Kidney (tissue), 14 donors: ENCODE measurements around the gene OPRL1. TPM values are rescaled to one million over a fixed set of nuclear protein-coding genes. Genes with fewer than 3 reads are reported as not detected.

ENCODE experiments used
- DNase-seq, 5 donors: peaks; one replicate each; pipeline ENCODE4 v3.0.0-alpha.2; 2013 to 2020
- FAIRE-seq: peaks from 2 replicates; lab custom pipeline; 2012; peaks lifted over from hg19 to GRCh38; lab: Jason Lieb, UNC
- H3K27ac ChIP-seq, 2 donors: one replicate each; pipeline ENCODE4 v1.7.0; 2013; ENCODE audit warnings: low read depth in 2 of 2, low read length in 2 of 2, inconsistent platforms in 1 of 2
- H3K27me3 ChIP-seq: one replicate; pipeline ENCODE4 v1.7.1; 2013; ENCODE audit warnings: low read length, inconsistent platforms; ENCODE audit not compliant: control insufficient read depth, insufficient read depth
- H3K36me3 ChIP-seq, 3 donors: one replicate each; pipeline versions ENCODE4 v1.7.0 to v1.7.1; 2013; ENCODE audit warnings: low read length in 3 of 3, control low read depth in 1 of 3, inconsistent platforms in 1 of 3; ENCODE audit not compliant: insufficient read depth in 3 of 3, control insufficient read depth in 2 of 3
- H3K4me1 ChIP-seq, 3 donors: one replicate each; pipeline versions ENCODE4 v1.7.0 to v1.7.1; 2013; ENCODE audit warnings: low read length in 3 of 3, inconsistent platforms in 1 of 3, low read depth in 1 of 3; ENCODE audit not compliant: control insufficient read depth in 2 of 3, insufficient read depth in 2 of 3
- H3K4me3 ChIP-seq, 3 donors: one replicate each; pipeline versions ENCODE4 v1.7.0 to v1.8.1; 2013; ENCODE audit warnings: low read length in 3 of 3, control low read depth in 1 of 3, inconsistent platforms in 1 of 3
- H3K9ac ChIP-seq, 3 donors: one replicate each; pipeline versions ENCODE4 v1.7.0 to v1.7.1; 2013; ENCODE audit warnings: low read length in 3 of 3, control low read depth in 1 of 3, inconsistent platforms in 1 of 3
- H3K9me3 ChIP-seq, 3 donors: one replicate each; pipeline versions ENCODE4 v1.7.0 to v1.7.1; 2013; ENCODE audit warnings: low read length in 3 of 3, control low read depth in 1 of 3, inconsistent platforms in 1 of 3; ENCODE audit not compliant: control insufficient read depth in 2 of 3, insufficient read depth in 1 of 3
- intact Hi-C: fragments of 100-400 bp; cut with DNase I; formaldehyde crosslinking; loops from one replicate; pipeline ENCODE4 v1.11.1; 2022
- polyA plus RNA-seq: library from polyadenylated mRNA; stranded (reverse); fragments of 350-450 nt; fragmentation: Illumina TruSeq; extraction: RNeasy Lipid Tissue Mini Kit (QIAGEN cat#74804); gene quantifications from one replicate; pipeline ENCODE4 v1.2.3, GENCODE V29; 2014; ENCODE audit warnings: low read depth, low replicate concordance; ENCODE audit not compliant: insufficient read depth
- total RNA-seq: library from RNA; stranded (reverse); fragmentation: NEBNext Ultra II Directional; extraction: Animal tissue kit (Norgen Biotek cat#: 25700); gene quantifications from one replicate; pipeline ENCODE4 v1.2.1, GENCODE V29; 2021
- TF ChIP-seq, protein P1 (sequence below): IDR thresholded peaks from 3 replicates; pipeline ENCODE4 v1.5.1; 2012; ENCODE audit warnings: mild to moderate bottlenecking, moderate library complexity, borderline replicate concordance; ENCODE audit not compliant: insufficient read depth; ENCODE audit errors: extremely low read depth
- donor health status: control.
- donor health status: control.
- donor health status: control.
- donor health status: control.
- donor health status: control.
- donor health status: DM: yes; HTN: yes; CAD: no.
- donor health status: Normal renal cell carcinoma (clear cell type).

The OPRL1 gene
- total and polyA plus RNA-seq, 2 donors from 2014 or later = 0.39 to 1.2 TPM

GRCh38 chr20:64082126-64082731 is 2.3 kb downstream of the OPRL1 start:
- Histone ChIP-seq H3K9ac (no peak overlapping the region), H3K36me3 (no peaks in the 10 kb centered on the region), H3K9me3 (no peaks in the 10 kb centered on the region), H3K4me1 (peaks cover 0 to 23% (median 3%) of the 10 kb centered on the region in 3 donors), H3K27ac (no peak overlapping the region), H3K27me3 (peaks cover 6% of the 10 kb centered on the region), H3K4me3 (no peak overlapping the region)
- DNase-seq (no peak), FAIRE-seq (no peak)
- TF ChIP-seq, protein P1, sequence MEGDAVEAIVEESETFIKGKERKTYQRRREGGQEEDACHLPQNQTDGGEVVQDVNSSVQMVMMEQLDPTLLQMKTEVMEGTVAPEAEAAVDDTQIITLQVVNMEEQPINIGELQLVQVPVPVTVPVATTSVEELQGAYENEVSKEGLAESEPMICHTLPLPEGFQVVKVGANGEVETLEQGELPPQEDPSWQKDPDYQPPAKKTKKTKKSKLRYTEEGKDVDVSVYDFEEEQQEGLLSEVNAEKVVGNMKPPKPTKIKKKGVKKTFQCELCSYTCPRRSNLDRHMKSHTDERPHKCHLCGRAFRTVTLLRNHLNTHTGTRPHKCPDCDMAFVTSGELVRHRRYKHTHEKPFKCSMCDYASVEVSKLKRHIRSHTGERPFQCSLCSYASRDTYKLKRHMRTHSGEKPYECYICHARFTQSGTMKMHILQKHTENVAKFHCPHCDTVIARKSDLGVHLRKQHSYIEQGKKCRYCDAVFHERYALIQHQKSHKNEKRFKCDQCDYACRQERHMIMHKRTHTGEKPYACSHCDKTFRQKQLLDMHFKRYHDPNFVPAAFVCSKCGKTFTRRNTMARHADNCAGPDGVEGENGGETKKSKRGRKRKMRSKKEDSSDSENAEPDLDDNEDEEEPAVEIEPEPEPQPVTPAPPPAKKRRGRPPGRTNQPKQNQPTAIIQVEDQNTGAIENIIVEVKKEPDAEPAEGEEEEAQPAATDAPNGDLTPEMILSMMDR = no peak
- intact Hi-C loops = no loop called here

DNA sequence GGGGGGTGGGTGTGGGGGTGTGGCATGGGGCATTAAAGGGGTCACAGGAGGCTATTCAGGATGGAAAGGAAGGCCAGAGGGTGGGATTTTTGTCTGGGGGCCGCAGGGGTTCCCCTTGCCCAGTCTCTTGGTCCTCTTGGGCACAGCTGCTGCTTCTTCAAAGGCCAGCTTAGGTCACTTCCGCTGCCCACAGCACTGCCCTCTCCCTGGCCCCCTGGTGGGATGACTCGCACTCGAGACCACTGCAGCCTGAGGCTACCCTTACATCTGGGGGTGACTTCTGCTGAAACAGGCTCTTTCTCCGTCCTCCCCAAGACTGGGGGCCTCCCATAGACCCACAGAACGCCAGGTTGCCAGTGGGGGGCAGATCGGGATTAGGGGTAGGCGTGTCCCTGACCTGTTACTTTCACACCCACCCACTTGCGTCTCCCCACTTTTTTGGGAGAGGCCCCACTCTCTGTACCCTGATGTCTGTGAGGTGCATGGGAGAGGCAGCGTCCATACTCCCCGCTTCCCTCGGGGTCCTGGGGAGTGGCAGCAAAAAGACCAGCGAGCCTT is 3.0 kb downstream of the OPRL1 start:
- peak in 1 of 5 donors; percentile 69 for DNase-seq
- Histone ChIP-seq H3K27me3 (peaks cover 6% of the 10 kb centered on the region), H3K36me3 (no peaks in the 10 kb centered on the region), H3K9ac (no peak overlapping the region), H3K4me1 (peaks cover 0 to 20% (median 3%) of the 10 kb centered on the region in 3 donors), H3K27ac (no peak overlapping the region), H3K9me3 (no peaks in the 10 kb centered on the region), H3K4me3 (no peak overlapping the region)
- FAIRE-seq = no peak
- TF ChIP-seq, protein P1 = no peak
- intact Hi-C loops = no loop called here

- peaks cover 0 to 18% (median 3%) of the 10 kb centered on the region in 3 donors for H3K4me1 ChIP-seq
These were observed 3.5 kb downstream of the OPRL1 start for GRCh38 chr20:64083378-64083803.

More at GRCh38 chr20:64083378-64083803, 3.5 kb downstream of the OPRL1 start:
- FAIRE-seq (no peak), DNase-seq (peak; percentile 80 to 90 (median 86))
- intact Hi-C loops = no loop called here
- Histone ChIP-seq H3K4me3 (peak overlapping the region in 1 of 3 donors; percentile 35), H3K9me3 (no peaks in the 10 kb centered on the region), H3K9ac (no peak overlapping the region), H3K27ac (no peak overlapping the region), H3K36me3 (no peaks in the 10 kb centered on the region), H3K27me3 (peaks cover 6% of the 10 kb centered on the region)
- TF ChIP-seq, protein P1 = peak; percentile 52
